Ascending aorta (tissue), 2 donors: ENCODE results near the gene ABHD16A. TPM values are rescaled to one million over a fixed set of nuclear protein-coding genes. Genes with fewer than 3 reads are reported as not detected.

Source experiments
- DNase-seq, 2 donors: peaks; one replicate each; pipeline ENCODE4 v3.0.0-alpha.2; 2019; ENCODE audit warnings: low spot score in 2 of 2
- H3K27ac ChIP-seq, 2 donors: fragments of 200-600 bp; sonication (generic); one replicate each; pipeline ENCODE4 v1.5.1; 2016 to 2017; ENCODE audit warnings: mild to moderate bottlenecking in 1 of 2
- H3K27me3 ChIP-seq: fragments of 200-600 bp; sonication (generic); one replicate; pipeline ENCODE4 v1.5.1; 2017
- H3K36me3 ChIP-seq, 2 donors: fragments of 200-600 bp; sonication (generic); one replicate each; pipeline ENCODE4 v1.5.1; 2016
- H3K4me1 ChIP-seq, 2 donors: fragments of 200-600 bp; sonication (generic); one replicate each; pipeline ENCODE4 v1.5.1; 2016 to 2017; ENCODE audit warnings: mild to moderate bottlenecking in 1 of 2
- H3K4me3 ChIP-seq, 2 donors: fragments of 200-600 bp; sonication (generic); one replicate each; pipeline ENCODE4 v1.5.1; 2016 to 2017; ENCODE audit warnings: mild to moderate bottlenecking in 1 of 2
- H3K9me3 ChIP-seq, 2 donors: fragments of 200-600 bp; sonication (generic); one replicate each; pipeline ENCODE4 v1.5.1; 2016
- CTCF ChIP-seq, 3 experiments: fragments of 200-600 bp in 2 of 3; fragments of 450-650 bp in 1 of 3; sonication (generic) in 2 of 3; IDR thresholded peaks; one replicate each; pipeline ENCODE4 v1.5.1; 2016 to 2019; ENCODE audit warnings: antibody characterized with exemption in 3 of 3, mild to moderate bottlenecking in 1 of 3, moderate library complexity in 1 of 3
- intact Hi-C: fragments of 100-400 bp; cut with DNase I; formaldehyde crosslinking; loops from one replicate; pipeline ENCODE4 v1.15.1; 2023
- total RNA-seq: library from RNA; depleted of rRNA; stranded (reverse); fragments of >200 nt; gene quantifications from one replicate; pipeline ENCODE4 v1.1.0, GENCODE V29; 2016

The ABHD16A gene
- total RNA-seq, 1 donor from 2014 or later = 28.0 TPM

GRCh38 chr6:31729515-31729978 lies 26.4 kb upstream of the ABHD16A start:
- peak; percentile 83 to 96 for DNase-seq
- Histone ChIP-seq H3K27me3 (no peaks in the 10 kb centered on the region), H3K27ac (peak overlapping the region; percentile 95 to 99), H3K36me3 (peaks cover 52 to 58% of the 10 kb centered on the region in 2 donors), H3K4me3 (peak overlapping the region; percentile 69 to 96), H3K4me1 (peaks cover 22 to 31% of the 10 kb centered on the region in 2 donors), H3K9me3 (no peaks in the 10 kb centered on the region)
- intact Hi-C loops = loop anchor here (1.0 to 2.0 kb wide), 6 partner anchors 10 to 216 kb away; partner anchors contain the start of genes ABHD16A, CSNK2B, LY6G5C and VARS1
- TF ChIP-seq CTCF (IDR thresholded peaks at IDR 0.05) = peak in 1 of 3 experiments; percentile 68

- intact Hi-C loops = loop anchor here (1.0 to 2.0 kb wide), 6 partner anchors 10 to 216 kb away; partner anchors contain the start of genes ABHD16A, CSNK2B, LY6G5C and VARS1
- peak in 2 of 3 experiments; percentile 62 for TF ChIP-seq CTCF (IDR thresholded peaks at IDR 0.05)
- peaks cover 52 to 56% of the 10 kb centered on the region in 2 donors for H3K36me3 ChIP-seq
- H3K27ac ChIP-seq = peak within 1 kb of the TSS; percentile 95 to 99
- no peak for DNase-seq
- H3K4me1 ChIP-seq = peaks cover 16 to 25% of the 10 kb centered on the region in 2 donors
- peak within 1 kb of the TSS; percentile 69 to 96 for H3K4me3 ChIP-seq
- no peaks in the 10 kb centered on the region for H3K9me3 ChIP-seq
- no peaks in the 10 kb centered on the region for H3K27me3 ChIP-seq
Measured at GRCh38 chr6:31728767-31729514, 25.8 kb upstream of the ABHD16A start, which contains the start of gene DDAH2. DDAH2 (minus strand) TSS chr6:31729299; CDS start chr6:31729161, 138 bp downstream.

- Histone ChIP-seq H3K4me3 (peak overlapping the region; percentile 69 to 96), H3K27me3 (no peaks in the 10 kb centered on the region), H3K36me3 (peaks cover 46% of the 10 kb centered on the region in 2 donors), H3K9me3 (no peaks in the 10 kb centered on the region), H3K4me1 (peaks cover 12 to 19% of the 10 kb centered on the region in 2 donors), H3K27ac (peak overlapping the region; percentile 95 to 99)
- no peak for TF ChIP-seq CTCF (IDR thresholded peaks at IDR 0.05)
- intact Hi-C loops = loop anchor here (2.0 kb wide), 3 partner anchors 47 to 67 kb away; partner anchors contain the start of genes CSNK2B, LY6G5C and VARS1
- no peak for DNase-seq
Measured at GRCh38 chr6:31727717-31728671, 24.9 kb upstream of the ABHD16A start.

GRCh38 chr6:31727034-31727716 lies 24.1 kb upstream of the ABHD16A start:
- no peak for TF ChIP-seq CTCF (IDR thresholded peaks at IDR 0.05)
- Histone ChIP-seq H3K36me3 (peaks cover 38% of the 10 kb centered on the region in 2 donors), H3K4me1 (peaks cover 12 to 19% of the 10 kb centered on the region in 2 donors), H3K27ac (peak overlapping the region; percentile 66 to 95), H3K4me3 (peak overlapping the region in 1 of 2 donors; percentile 96), H3K9me3 (no peaks in the 10 kb centered on the region), H3K27me3 (no peaks in the 10 kb centered on the region)
- intact Hi-C loops = no loop called here
- DNase-seq = no peak
